ENCODE measurements around the gene FARS2. TPM values are rescaled to one million over a fixed set of nuclear protein-coding genes. Genes with fewer than 3 reads are reported as not detected.

The FARS2 gene
- total and polyA plus RNA-seq, 5 experiments from 2014 or later = 13.6 to 39.1 (median 28.1) TPM

- peaks cover 0 to 7% (median 0%) of the 10 kb centered on the region in 9 donors for H3K9me3 Mint-ChIP-seq
- no peak overlapping the region for H3K4me3 Mint-ChIP-seq
- no peak for ATAC-seq
- POLR2A ChIA-PET = no interaction called here
- H3K4me1 Mint-ChIP-seq = peaks cover 4 to 14% (median 13%) of the 10 kb centered on the region in 4 donors
- peak overlapping the region in 1 of 10 donors; percentile 38 for H3K27ac Mint-ChIP-seq
- peaks cover 0 to 5% (median 2%) of the 10 kb centered on the region in 3 donors for H3K36me3 Mint-ChIP-seq
- no peaks in the 10 kb centered on the region for H3K27me3 Mint-ChIP-seq
- no peak for DNase-seq
Observed at GRCh38 chr6:5745081-5745480, 483.8 kb downstream of the FARS2 start.

- peaks cover 4 to 15% (median 14%) of the 10 kb centered on the region in 4 donors for H3K4me1 Mint-ChIP-seq
- H3K27ac Mint-ChIP-seq = peak overlapping the region in 2 of 10 donors; percentile 2 to 17
- H3K27me3 Mint-ChIP-seq = no peaks in the 10 kb centered on the region
- POLR2A ChIA-PET = no interaction called here
- H3K36me3 Mint-ChIP-seq = peaks cover 0 to 4% (median 2%) of the 10 kb centered on the region in 3 donors
- peaks cover 0 to 15% (median 0%) of the 10 kb centered on the region in 9 donors for H3K9me3 Mint-ChIP-seq
- ATAC-seq (no peak), DNase-seq (no peak)
- H3K4me3 Mint-ChIP-seq = no peak overlapping the region
Observed at GRCh38 chr6:5746053-5746758, 484.9 kb downstream of the FARS2 start.

GRCh38 chr6:5746759-5747130 lies 485.4 kb downstream of the FARS2 start:
- Mint-ChIP-seq H3K36me3 (peaks cover 2 to 4% (median 3%) of the 10 kb centered on the region in 3 donors), H3K27ac (peak overlapping the region in 3 of 10 donors; percentile 17 to 35 (median 29)), H3K27me3 (no peaks in the 10 kb centered on the region), H3K9me3 (peaks cover 0 to 15% (median 0%) of the 10 kb centered on the region in 9 donors), H3K4me3 (no peak overlapping the region), H3K4me1 (peaks cover 4 to 15% (median 14%) of the 10 kb centered on the region in 4 donors)
- POLR2A ChIA-PET = no interaction called here
- ATAC-seq (no peak), DNase-seq (no peak)

- peaks cover 4 to 15% (median 9%) of the 10 kb centered on the region in 4 donors for H3K4me1 Mint-ChIP-seq
- POLR2A ChIA-PET = no interaction called here
- no peaks in the 10 kb centered on the region for H3K27me3 Mint-ChIP-seq
- peaks cover 0 to 15% (median 1%) of the 10 kb centered on the region in 9 donors for H3K9me3 Mint-ChIP-seq
- no peak for ATAC-seq
- peaks cover 3 to 10% (median 9%) of the 10 kb centered on the region in 3 donors for H3K36me3 Mint-ChIP-seq
- no peak for DNase-seq
- H3K27ac Mint-ChIP-seq = peak overlapping the region in 5 of 10 donors; percentile 17 to 87 (median 29)
- H3K4me3 Mint-ChIP-seq = no peak overlapping the region
Observed at GRCh38 chr6:5747379-5747778, 486.1 kb downstream of the FARS2 start.

GRCh38 chr6:5749016-5749650 lies 487.8 kb downstream of the FARS2 start:
- H3K27ac Mint-ChIP-seq = peak overlapping the region in 4 of 10 donors; percentile 13 to 80 (median 69)

GRCh38 chr6:5749651-5750215 lies 488.4 kb downstream of the FARS2 start:
- Mint-ChIP-seq H3K36me3 (peaks cover 22 to 24% (median 23%) of the 10 kb centered on the region in 3 donors), H3K27me3 (no peaks in the 10 kb centered on the region), H3K9me3 (peaks cover 3 to 21% (median 19%) of the 10 kb centered on the region in 9 donors), H3K4me3 (no peak overlapping the region), H3K27ac (peak overlapping the region in 2 of 10 donors; percentile 21 to 72), H3K4me1 (peaks cover 4 to 15% (median 6%) of the 10 kb centered on the region in 4 donors)
- ATAC-seq (no peak), DNase-seq (no peak)
- POLR2A ChIA-PET = no interaction called here

More at GRCh38 chr6:5749016-5749650, 487.8 kb downstream of the FARS2 start:
- Mint-ChIP-seq H3K9me3 (peaks cover 3 to 16% (median 14%) of the 10 kb centered on the region in 9 donors), H3K4me3 (no peak overlapping the region), H3K4me1 (peaks cover 4 to 15% (median 6%) of the 10 kb centered on the region in 4 donors), H3K36me3 (peaks cover 16 to 21% (median 17%) of the 10 kb centered on the region in 3 donors), H3K27me3 (no peaks in the 10 kb centered on the region)
- POLR2A ChIA-PET = no interaction called here
- ATAC-seq (no peak), DNase-seq (no peak)

- Mint-ChIP-seq H3K9me3 (peaks cover 5 to 39% (median 25%) of the 10 kb centered on the region in 9 donors), H3K4me1 (peaks cover 5 to 17% (median 6%) of the 10 kb centered on the region in 4 donors), H3K4me3 (no peak overlapping the region), H3K27ac (peak overlapping the region in 2 of 10 donors; percentile 47 to 58), H3K27me3 (no peaks in the 10 kb centered on the region), H3K36me3 (peaks cover 38 to 39% (median 39%) of the 10 kb centered on the region in 3 donors)
- POLR2A ChIA-PET = no interaction called here
- DNase-seq (no peak), ATAC-seq (no peak)
Observed at GRCh38 chr6:5751525-5752390, 490.4 kb downstream of the FARS2 start.

- Mint-ChIP-seq H3K27ac (no peak overlapping the region), H3K9me3 (peaks cover 5 to 39% (median 25%) of the 10 kb centered on the region in 9 donors), H3K4me3 (no peak overlapping the region), H3K36me3 (peaks cover 38 to 42% (median 40%) of the 10 kb centered on the region in 3 donors), H3K4me1 (peaks cover 3 to 13% (median 6%) of the 10 kb centered on the region in 4 donors), H3K27me3 (no peaks in the 10 kb centered on the region)
- DNase-seq (no peak), ATAC-seq (no peak)
- POLR2A ChIA-PET = no interaction called here
Observed at GRCh38 chr6:5752391-5752680, 491.0 kb downstream of the FARS2 start.

- Mint-ChIP-seq H3K27ac (peak overlapping the region in 1 of 10 donors; percentile 17), H3K4me1 (peaks cover 0 to 11% (median 6%) of the 10 kb centered on the region in 4 donors), H3K9me3 (peaks cover 5 to 39% (median 25%) of the 10 kb centered on the region in 9 donors), H3K27me3 (no peaks in the 10 kb centered on the region), H3K36me3 (peaks cover 38 to 42% (median 40%) of the 10 kb centered on the region in 3 donors), H3K4me3 (no peak overlapping the region)
- POLR2A ChIA-PET = interaction anchor here (1.3 kb wide), 1 partner anchor 12 kb away, joined by 3 read pairs; no protein-coding TSS in a partner anchor
- ATAC-seq (no peak), DNase-seq (no peak)
Observed at GRCh38 chr6:5753209-5753608, 491.9 kb downstream of the FARS2 start.

- Mint-ChIP-seq H3K36me3 (peaks cover 38 to 42% (median 40%) of the 10 kb centered on the region in 3 donors), H3K27me3 (no peaks in the 10 kb centered on the region), H3K4me3 (no peak overlapping the region), H3K27ac (no peak overlapping the region), H3K4me1 (peaks cover 0 to 5% (median 1%) of the 10 kb centered on the region in 4 donors), H3K9me3 (peaks cover 5 to 36% (median 23%) of the 10 kb centered on the region in 9 donors)
- ATAC-seq = no peak
- DNase-seq = no peak
- POLR2A ChIA-PET = no interaction called here
Observed at GRCh38 chr6:5754904-5755303, 493.6 kb downstream of the FARS2 start.

- Mint-ChIP-seq H3K36me3 (peaks cover 17 to 21% (median 20%) of the 10 kb centered on the region in 3 donors), H3K27ac (no peak overlapping the region), H3K27me3 (no peaks in the 10 kb centered on the region), H3K4me3 (no peak overlapping the region), H3K4me1 (peaks cover 1 to 18% (median 14%) of the 10 kb centered on the region in 4 donors), H3K9me3 (peaks cover 2 to 22% (median 10%) of the 10 kb centered on the region in 9 donors)
- DNase-seq (no peak), ATAC-seq (no peak)
- POLR2A ChIA-PET = no interaction called here
Observed at GRCh38 chr6:5759571-5759970, 498.3 kb downstream of the FARS2 start.

- H3K4me1 Mint-ChIP-seq = peaks cover 7 to 30% (median 27%) of the 10 kb centered on the region in 4 donors
- DNase-seq (no peak), ATAC-seq (no peak)
- H3K27me3 Mint-ChIP-seq = no peaks in the 10 kb centered on the region
- peak overlapping the region in 3 of 10 donors; percentile 1 to 27 (median 13) for H3K27ac Mint-ChIP-seq
- H3K4me3 Mint-ChIP-seq = no peak overlapping the region
- peaks cover 1 to 5% (median 5%) of the 10 kb centered on the region in 3 donors for H3K36me3 Mint-ChIP-seq
- POLR2A ChIA-PET = interaction anchor here (0.7 kb wide), 1 partner anchor 131 kb away, joined by 4 read pairs; no protein-coding TSS in a partner anchor
- H3K9me3 Mint-ChIP-seq = peaks cover 0 to 6% (median 0%) of the 10 kb centered on the region in 9 donors
Observed at GRCh38 chr6:5761370-5761769, 500.1 kb downstream of the FARS2 start.

Data from naive thymus-derived CD8-positive, alpha-beta T cell (primary cell).